BLaER1 (cell line): ENCODE results near the gene SUPT3H.

ENCODE experiments used
- H3K27ac ChIP-seq: shearing (Covaris generic); formaldehyde crosslinking; 2 replicates; pipeline ENCODE4 v1.8.1; 2022
- H3K27me3 ChIP-seq: shearing (Covaris generic); formaldehyde crosslinking; 2 replicates; pipeline ENCODE4 v1.8.1; 2022
- H3K36me3 ChIP-seq: shearing (Covaris generic); formaldehyde crosslinking; 2 replicates; pipeline ENCODE4 v1.8.1; 2022
- H3K4me1 ChIP-seq: shearing (Covaris generic); formaldehyde crosslinking; 2 replicates; pipeline ENCODE4 v1.8.1; 2022
- H3K4me2 ChIP-seq: shearing (Covaris generic); formaldehyde crosslinking; 2 replicates; pipeline ENCODE4 v1.8.1; 2022
- H3K4me3 ChIP-seq: shearing (Covaris generic); formaldehyde crosslinking; 2 replicates; pipeline ENCODE4 v1.8.1; 2022
- H3K9ac ChIP-seq: shearing (Covaris generic); formaldehyde crosslinking; 2 replicates; pipeline ENCODE4 v1.8.1; 2022
- H3K9me3 ChIP-seq: shearing (Covaris generic); formaldehyde crosslinking; 2 replicates; pipeline ENCODE4 v1.8.1; 2022
- H4K20me1 ChIP-seq: shearing (Covaris generic); formaldehyde crosslinking; 2 replicates; pipeline ENCODE4 v1.8.1; 2022
- Cebpa-rat ChIP-seq: shearing (Covaris generic); IDR thresholded peaks from 2 replicates; pipeline ENCODE4 v1.8.1; 2022

The SUPT3H gene

GRCh38 chr6:45420083-45420908 lies 42.6 kb upstream of the SUPT3H start:
- Histone ChIP-seq H3K27me3 (peaks cover 83% of the 10 kb centered on the region), H3K4me2 (no peak overlapping the region), H3K9ac (no peak overlapping the region), H4K20me1 (peaks cover 61% of the 10 kb centered on the region), H3K4me1 (peaks cover 25% of the 10 kb centered on the region), H3K4me3 (no peak overlapping the region), H3K36me3 (no peaks in the 10 kb centered on the region), H3K9me3 (no peaks in the 10 kb centered on the region), H3K27ac (no peak overlapping the region)
- TF ChIP-seq Cebpa-rat: no peak

GRCh38 chr6:45419571-45420082 lies 41.9 kb upstream of the SUPT3H start:
- H3K4me3 ChIP-seq: no peak overlapping the region
- H3K9ac ChIP-seq: no peak overlapping the region
- H3K4me1 ChIP-seq: peaks cover 25% of the 10 kb centered on the region
- H3K27me3 ChIP-seq: peaks cover 77% of the 10 kb centered on the region
- no peaks in the 10 kb centered on the region for H3K36me3 ChIP-seq
- no peak overlapping the region for H3K27ac ChIP-seq
- no peak for TF ChIP-seq Cebpa-rat
- H4K20me1 ChIP-seq: peaks cover 55% of the 10 kb centered on the region
- no peaks in the 10 kb centered on the region for H3K9me3 ChIP-seq
- no peak overlapping the region for H3K4me2 ChIP-seq

- H3K27me3 ChIP-seq: peaks cover 55% of the 10 kb centered on the region
- no peak overlapping the region for H3K4me3 ChIP-seq
- H3K36me3 ChIP-seq: no peaks in the 10 kb centered on the region
- no peak overlapping the region for H3K9ac ChIP-seq
- TF ChIP-seq Cebpa-rat: no peak
- no peak overlapping the region for H3K4me2 ChIP-seq
- peaks cover 33% of the 10 kb centered on the region for H4K20me1 ChIP-seq
- no peaks in the 10 kb centered on the region for H3K9me3 ChIP-seq
- peaks cover 13% of the 10 kb centered on the region for H3K4me1 ChIP-seq
- no peak overlapping the region for H3K27ac ChIP-seq
Observed at GRCh38 chr6:45417436-45417835, 39.7 kb upstream of the SUPT3H start.

GRCh38 chr6:45416700-45417099 lies 39.0 kb upstream of the SUPT3H start:
- Histone ChIP-seq H3K4me3 (no peak overlapping the region), H3K27ac (no peak overlapping the region), H3K9ac (no peak overlapping the region), H3K27me3 (peaks cover 48% of the 10 kb centered on the region), H3K4me1 (peaks cover 5% of the 10 kb centered on the region), H3K4me2 (no peak overlapping the region), H3K36me3 (no peaks in the 10 kb centered on the region), H3K9me3 (no peaks in the 10 kb centered on the region), H4K20me1 (peaks cover 26% of the 10 kb centered on the region)
- no peak for TF ChIP-seq Cebpa-rat

GRCh38 chr6:45415788-45416518 lies 38.2 kb upstream of the SUPT3H start:
- no peak for TF ChIP-seq Cebpa-rat
- H4K20me1 ChIP-seq: peaks cover 18% of the 10 kb centered on the region
- no peak overlapping the region for H3K4me2 ChIP-seq
- H3K27me3 ChIP-seq: peaks cover 40% of the 10 kb centered on the region
- no peak overlapping the region for H3K4me3 ChIP-seq
- H3K36me3 ChIP-seq: no peaks in the 10 kb centered on the region
- H3K4me1 ChIP-seq: no peaks in the 10 kb centered on the region
- no peaks in the 10 kb centered on the region for H3K9me3 ChIP-seq
- no peak overlapping the region for H3K9ac ChIP-seq
- H3K27ac ChIP-seq: no peak overlapping the region

GRCh38 chr6:45415315-45415714 lies 37.6 kb upstream of the SUPT3H start:
- Histone ChIP-seq H3K27ac (no peak overlapping the region), H3K4me3 (no peak overlapping the region), H4K20me1 (peaks cover 12% of the 10 kb centered on the region), H3K27me3 (peaks cover 34% of the 10 kb centered on the region), H3K9ac (no peak overlapping the region), H3K36me3 (no peaks in the 10 kb centered on the region), H3K9me3 (no peaks in the 10 kb centered on the region), H3K4me1 (no peaks in the 10 kb centered on the region), H3K4me2 (no peak overlapping the region)
- TF ChIP-seq Cebpa-rat: no peak

- H3K27ac ChIP-seq: no peak overlapping the region
- H3K4me1 ChIP-seq: no peaks in the 10 kb centered on the region
- H3K9me3 ChIP-seq: no peaks in the 10 kb centered on the region
- no peaks in the 10 kb centered on the region for H3K36me3 ChIP-seq
- H3K4me3 ChIP-seq: no peak overlapping the region
- H3K27me3 ChIP-seq: peaks cover 4% of the 10 kb centered on the region; the same call in 1 of the 2 replicates
- no peak for TF ChIP-seq Cebpa-rat
- H3K9ac ChIP-seq: no peak overlapping the region
- H3K4me2 ChIP-seq: no peak overlapping the region
- H4K20me1 ChIP-seq: no peaks in the 10 kb centered on the region; the same call in 1 of the 2 replicates
Observed at GRCh38 chr6:45411959-45412358, 34.2 kb upstream of the SUPT3H start.

GRCh38 chr6:45400021-45400420 lies 22.3 kb upstream of the SUPT3H start:
- no peaks in the 10 kb centered on the region for H4K20me1 ChIP-seq
- no peaks in the 10 kb centered on the region for H3K9me3 ChIP-seq
- no peaks in the 10 kb centered on the region for H3K4me1 ChIP-seq
- H3K4me2 ChIP-seq: no peak overlapping the region
- H3K27me3 ChIP-seq: no peaks in the 10 kb centered on the region
- TF ChIP-seq Cebpa-rat: no peak
- H3K9ac ChIP-seq: no peak overlapping the region
- no peak overlapping the region for H3K4me3 ChIP-seq
- H3K36me3 ChIP-seq: no peaks in the 10 kb centered on the region
- H3K27ac ChIP-seq: no peak overlapping the region

GRCh38 chr6:45398075-45398813 lies 20.5 kb upstream of the SUPT3H start:
- Histone ChIP-seq H3K4me3 (no peak overlapping the region), H3K4me2 (no peak overlapping the region), H3K36me3 (no peaks in the 10 kb centered on the region), H3K27me3 (no peaks in the 10 kb centered on the region), H4K20me1 (no peaks in the 10 kb centered on the region), H3K9ac (no peak overlapping the region), H3K4me1 (no peaks in the 10 kb centered on the region), H3K9me3 (no peaks in the 10 kb centered on the region), H3K27ac (no peak overlapping the region)
- no peak for TF ChIP-seq Cebpa-rat
